NCI-H2196 treated with DMSO at 0.1 percent for 48 hours (cell line): Measurements from ENCODE around the gene SNTG2.

Experiments
- DNase-seq: peaks from one replicate; lab custom pipeline; 2025; ENCODE audit not compliant: unreplicated experiment; lab: John Stamatoyannopoulos, UW

The SNTG2 gene

GRCh38 chr2:926259-926793 lies 24.3 kb upstream of the SNTG2 start:
- no peak for DNase-seq

GRCh38 chr2:926896-927295 lies 23.8 kb upstream of the SNTG2 start:
- DNase-seq, result no peak

- DNase-seq, result no peak
Observed at GRCh38 chr2:929011-929735, 21.5 kb upstream of the SNTG2 start.

DNA sequence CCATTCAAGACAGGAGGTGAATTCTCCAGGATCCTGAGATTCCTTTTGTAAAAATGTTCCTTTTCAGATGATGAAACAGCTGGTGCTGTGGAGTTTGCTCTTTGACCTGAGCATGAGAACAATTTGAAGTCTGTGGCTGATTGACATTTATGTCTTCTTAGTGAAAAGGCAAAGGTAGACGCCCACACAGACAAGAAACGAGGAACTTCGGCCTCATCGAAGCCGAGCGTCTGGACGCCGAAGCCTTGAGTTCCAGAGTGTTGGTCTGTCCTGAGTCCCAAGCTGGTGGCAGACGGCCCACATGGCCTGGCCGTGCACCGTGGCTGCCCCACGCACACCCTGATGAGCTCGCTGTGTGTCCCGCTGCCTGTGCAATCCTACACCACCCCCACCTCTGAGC lies 20.7 kb upstream of the SNTG2 start:
- no peak for DNase-seq

GRCh38 chr2:930935-931334 lies 19.7 kb upstream of the SNTG2 start:
- DNase-seq, result no peak

DNA sequence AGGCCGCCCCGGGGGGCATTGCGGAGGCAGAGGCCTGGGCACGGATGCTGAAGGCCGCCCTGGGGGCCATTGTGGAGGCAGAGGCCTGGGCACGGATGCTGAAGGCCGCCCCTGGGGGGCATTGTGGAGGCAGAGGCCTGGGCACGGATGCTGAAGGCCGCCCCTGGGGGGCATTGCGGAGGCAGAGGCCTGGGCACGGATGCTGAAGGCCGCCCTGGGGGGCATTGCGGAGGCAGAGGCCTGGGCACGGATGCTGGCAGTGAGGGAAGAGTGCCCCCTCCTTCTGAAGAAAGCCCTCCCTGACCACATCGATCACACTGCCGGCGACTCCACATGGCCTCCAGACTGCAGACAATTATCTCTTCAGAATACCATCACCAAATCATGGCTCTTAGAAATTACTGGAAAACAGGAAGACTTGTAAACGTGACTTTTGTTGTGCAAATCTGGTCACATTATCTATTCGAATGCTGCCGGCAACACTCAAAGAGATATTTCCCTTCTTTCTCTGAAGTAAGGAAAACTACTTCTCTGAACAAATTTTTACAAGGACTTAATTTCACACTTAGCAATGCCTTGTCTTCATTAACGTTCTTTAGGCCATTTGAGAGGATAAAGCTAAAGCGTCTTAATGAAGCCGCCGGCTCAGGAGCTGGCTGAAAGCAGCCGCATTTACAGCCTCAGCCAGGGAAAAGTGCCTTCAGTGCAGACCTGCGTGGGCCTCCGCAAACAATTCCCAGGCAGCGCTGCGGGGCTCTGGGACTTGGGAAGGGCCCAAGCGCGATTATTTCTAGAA lies 18.1 kb upstream of the SNTG2 start:
- no peak for DNase-seq

GRCh38 chr2:933734-934295 lies 16.8 kb upstream of the SNTG2 start:
- no peak for DNase-seq

DNA sequence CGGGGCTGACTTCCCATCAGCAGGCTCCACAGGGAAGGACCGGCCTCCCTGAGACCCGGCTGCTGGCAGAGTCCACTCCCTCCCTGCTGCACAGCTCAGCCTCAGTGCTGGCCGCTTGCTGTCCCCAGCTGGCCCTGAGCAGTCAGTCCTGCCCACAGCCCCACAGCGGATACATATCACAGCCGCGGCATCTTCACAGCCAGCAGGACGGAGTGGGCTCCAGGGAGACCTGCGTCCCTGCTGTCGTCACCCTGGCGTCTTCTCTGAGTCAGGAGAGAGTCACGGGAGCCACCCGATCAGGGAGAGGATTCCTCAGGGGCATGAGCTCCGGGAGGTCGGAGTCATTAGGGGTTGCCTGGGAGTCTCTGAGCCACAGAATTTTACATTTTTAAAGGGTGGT lies 13.1 kb upstream of the SNTG2 start:
- no peak for DNase-seq

- DNase-seq, result no peak
Observed at GRCh38 chr2:938181-939005, 12.3 kb upstream of the SNTG2 start.

- no peak for DNase-seq
Observed at GRCh38 chr2:939936-940601, 10.6 kb upstream of the SNTG2 start.

DNA sequence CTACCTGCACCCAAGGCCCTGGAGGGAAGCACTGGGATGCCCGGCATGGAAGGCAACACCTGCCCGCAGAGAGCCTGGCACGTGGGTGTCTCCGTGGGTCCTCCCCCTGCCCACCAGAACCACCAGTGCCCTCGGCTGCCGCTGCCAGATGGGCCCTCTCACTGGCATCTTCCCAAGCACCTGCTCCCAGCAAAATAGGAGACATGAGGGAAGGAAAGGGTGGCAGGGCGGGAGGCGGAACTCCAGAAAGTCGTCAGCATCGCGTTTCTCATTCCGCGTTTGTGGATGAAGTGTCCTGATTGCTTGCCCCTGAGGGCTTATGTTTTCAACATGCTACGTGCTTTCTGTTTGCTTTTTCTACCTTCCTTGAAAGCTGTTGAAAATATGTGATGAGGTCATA lies 8.8 kb upstream of the SNTG2 start:
- no peak for DNase-seq

DNA sequence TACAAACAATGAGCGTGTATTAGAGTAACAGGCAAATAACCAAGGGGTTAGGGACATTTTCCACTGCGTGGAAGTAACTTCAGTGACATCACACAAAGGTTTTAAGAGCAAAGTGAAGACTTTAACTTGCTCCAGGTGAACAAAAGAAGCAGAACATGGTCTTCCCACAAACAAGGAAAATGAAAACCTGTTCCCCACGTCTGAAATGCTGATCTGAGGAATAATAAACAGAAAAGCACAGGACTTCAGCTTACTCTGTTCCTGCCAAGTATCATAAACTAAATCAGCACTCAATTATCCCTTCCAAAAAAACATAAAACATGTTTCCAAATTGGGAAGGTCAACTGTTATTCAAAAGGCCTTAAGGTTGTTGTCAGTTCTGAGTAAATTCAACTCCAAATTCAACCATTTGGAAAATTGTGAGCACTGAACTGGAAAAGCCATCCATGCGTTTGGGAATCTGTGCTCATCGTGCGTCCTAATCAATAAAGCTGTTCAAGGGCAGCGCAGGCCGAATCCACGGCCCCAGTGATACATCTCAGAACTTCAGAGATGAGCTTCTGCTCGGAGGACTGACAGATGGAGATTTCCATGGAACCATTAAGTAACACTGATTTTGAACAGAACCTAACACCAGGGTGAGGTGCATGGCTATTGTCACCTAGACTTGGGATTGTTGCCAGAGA lies 7.7 kb upstream of the SNTG2 start:
- no peak for DNase-seq

DNA sequence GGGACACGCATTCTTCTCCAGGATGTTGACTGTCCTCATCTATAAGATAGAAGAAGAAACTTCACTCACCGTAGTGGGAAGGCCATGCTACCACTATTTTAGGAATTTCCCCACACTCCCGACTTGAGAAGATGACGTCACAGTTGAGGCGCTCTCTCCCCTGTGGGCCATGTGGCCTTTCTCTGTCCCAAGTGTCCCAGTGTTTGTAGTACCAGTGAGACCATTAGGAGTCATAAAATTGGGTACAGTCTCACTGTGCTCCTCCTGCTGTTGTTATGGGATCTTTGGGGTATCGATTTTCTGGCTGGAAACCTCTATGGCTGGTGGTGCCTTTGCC lies 7.2 kb upstream of the SNTG2 start:
- DNase-seq, result no peak

GRCh38 chr2:943821-944220 lies 6.8 kb upstream of the SNTG2 start:
- DNase-seq, result no peak

GRCh38 chr2:944693-945092 lies 6.0 kb upstream of the SNTG2 start:
- no peak for DNase-seq

DNA sequence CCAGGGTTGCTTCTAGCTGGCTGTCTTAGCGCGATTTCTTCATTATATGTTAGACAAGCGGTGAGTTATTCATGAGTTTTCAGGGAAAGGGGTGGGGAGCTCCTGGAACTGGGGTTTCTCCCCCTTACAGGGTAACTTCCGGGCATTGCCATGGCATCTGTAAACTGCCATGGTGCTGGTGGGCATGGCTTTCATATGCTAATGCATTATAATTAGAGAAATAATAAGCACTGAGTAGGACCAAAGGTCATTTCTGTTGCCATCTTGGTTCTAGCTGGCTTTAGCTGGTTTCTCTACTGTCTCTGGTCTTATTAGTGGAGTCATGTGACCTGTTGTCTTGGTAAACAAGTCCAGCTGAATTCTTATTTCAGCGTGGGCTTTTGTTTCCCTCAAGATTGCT lies 5.5 kb upstream of the SNTG2 start:
- no peak for DNase-seq

- DNase-seq, result no peak
Observed at GRCh38 chr2:946073-946948, 4.3 kb upstream of the SNTG2 start.

DNA sequence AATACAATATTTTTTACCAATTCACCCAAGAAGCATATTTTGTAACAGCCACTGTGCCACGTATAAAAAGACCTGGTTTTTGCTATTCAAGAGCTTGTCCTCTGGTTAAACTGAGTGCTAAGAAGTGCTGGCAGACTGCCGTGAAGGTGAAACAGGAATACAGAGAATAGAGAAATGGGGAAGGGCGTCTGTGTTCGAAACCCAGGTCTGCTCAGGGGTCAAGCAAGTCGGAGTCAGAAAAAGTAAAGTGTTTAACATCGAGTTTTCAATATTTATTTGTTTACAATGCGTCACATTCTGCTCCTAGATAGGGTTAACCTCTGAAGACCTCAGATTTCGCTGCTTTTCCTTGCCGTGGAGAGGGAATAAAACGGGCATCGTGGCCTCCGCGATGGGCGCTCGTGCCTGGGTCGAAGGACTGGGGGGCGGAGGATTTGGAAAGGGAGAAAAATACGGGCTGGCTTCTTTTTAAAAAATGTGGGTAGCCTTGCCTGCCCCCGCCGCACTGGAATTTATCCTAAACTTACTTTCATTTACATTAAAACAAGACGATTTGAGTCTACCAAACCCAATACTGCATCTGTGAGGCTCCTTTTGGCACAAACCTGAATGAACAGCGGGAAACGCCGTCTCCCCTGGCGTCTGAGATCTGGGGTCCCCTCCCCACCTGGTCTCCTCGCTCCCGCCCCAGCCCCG lies 1.1 kb upstream of the SNTG2 start:
- DNase-seq, result no peak
